ENCODE data around the gene MLPH. TPM values are rescaled to one million over a fixed set of nuclear protein-coding genes. Genes with fewer than 3 reads are reported as not detected.

The MLPH gene
- total and polyA plus RNA-seq, 2 of the 4 experiments (the other 2 are of a cell fraction) = 13.8 to 21.6 TPM

DNA sequence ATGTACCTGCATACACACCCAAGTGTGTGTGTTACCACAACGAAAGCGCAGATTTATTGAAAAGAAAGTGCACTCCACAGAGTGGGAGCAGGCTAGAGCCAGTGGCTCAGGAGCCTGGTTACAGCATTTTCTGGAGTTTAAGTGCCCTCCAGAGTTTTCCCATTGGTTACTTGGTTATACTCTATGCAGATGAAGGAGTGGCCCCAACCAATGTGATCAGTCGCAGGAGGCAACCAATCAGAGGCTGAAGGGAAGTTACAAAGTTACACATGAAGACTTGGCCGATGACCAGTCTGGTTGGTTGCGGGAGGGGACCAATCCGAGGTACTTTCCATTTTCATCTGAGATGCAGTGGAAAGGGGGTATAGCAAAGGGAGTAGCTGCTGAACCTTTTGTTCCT lies 65.9 kb downstream of the MLPH start:
- Histone ChIP-seq H3K36me3 (ENCODE audit: control insufficient read depth, insufficient read depth, low read length) (peaks cover 6% of the 10 kb centered on the region), H3K9ac (ENCODE audit: low read depth, low read length) (no peak overlapping the region), H3K27me3 (ENCODE audit: control insufficient read depth, insufficient read depth, low read length) (no peaks in the 10 kb centered on the region), H3K23ac (ENCODE audit: low read depth, low read length) (no peak overlapping the region), H3K27ac (ENCODE audit: insufficient read depth, low read length) (no peak overlapping the region), H2BK20ac (ENCODE audit: low read depth, low read length) (no peak overlapping the region), H3K4ac (ENCODE audit: low read depth, low read length) (no peak overlapping the region), H2AK9ac (replicated peaks; ENCODE audit: low read depth, low read length, poor library complexity) (no peak overlapping the region), H3K9me3 (ENCODE audit: control insufficient read depth, insufficient read depth, low read length) (peaks cover 6% of the 10 kb centered on the region), H2AFZ (replicated peaks; ENCODE audit: low read length, poor library complexity) (no peak overlapping the region), H2AK5ac (ENCODE audit: low read depth, low read length) (no peak overlapping the region), H2BK5ac (ENCODE audit: low read depth, low read length, poor library complexity, severe bottlenecking) (no peak overlapping the region), H4K8ac (ENCODE audit: low read depth in 2 of 2, low read length in 2 of 2) (no peak overlapping the region), H2BK15ac (ENCODE audit: low read depth, low read length) (no peak overlapping the region), H4K5ac (ENCODE audit: low read depth, low read length) (no peak overlapping the region), H4K91ac (ENCODE audit: insufficient read depth, low read depth, low read length) (no peak overlapping the region), H3K9me1 (ENCODE audit: insufficient read depth, low read length) (no peaks in the 10 kb centered on the region), H3K56ac (ENCODE audit: extremely low read depth, insufficient read depth, low read length) (no peak overlapping the region), H3K14ac (replicated peaks; ENCODE audit: low read depth, low read length) (no peak overlapping the region), H3K4me2 (ENCODE audit: low read depth, low read length) (no peak overlapping the region), H3K18ac (ENCODE audit: low read depth, low read length) (no peak overlapping the region), H4K20me1 (ENCODE audit: insufficient read depth, low read length) (0 out of 2 replicates have a peak, but pooled peaks cover 9% of the 10 kb centered on the region), H3K4me3 (ENCODE audit: insufficient read depth, low read depth, low read length) (no peak overlapping the region), H2BK120ac (ENCODE audit: low read depth, low read length) (no peak overlapping the region), H3K79me1 (ENCODE audit: low read depth in 1 of 2, low read length in 2 of 2) (no peaks in the 10 kb centered on the region), H3K4me1 (ENCODE audit: control insufficient read depth, insufficient read depth, low read length) (peaks cover 8% of the 10 kb centered on the region; the same call in 1 of the 2 replicates)
- ChIA-PET CTCF (no interaction called here), POLR2A (ENCODE audit: unreplicated experiment) (no interaction called here)
- dilution Hi-C loops (cut with HindIII; ENCODE audit: low sequenced_read_pairs, unreplicated experiment) (no loop called here), in situ Hi-C loops (cut with MboI; ENCODE audit: low sequenced_read_pairs) (loop anchor here (25.0 kb wide), 2 partner anchors 1041 to 1216 kb away; a partner anchor contains a TSS), intact Hi-C loops (cut with micrococcal nuclease) (no loop called here)
- ATAC-seq (ENCODE audit: low read depth) = no peak
- no peak for TF ChIP-seq RAD21 (IDR thresholded peaks at IDR 0.05; ENCODE audit: low read length)
- no peak for TF ChIP-seq FOS (IDR thresholded peaks at IDR 0.05; ENCODE audit: low read depth, low read length)
- TF ChIP-seq ELK1 (IDR thresholded peaks at IDR 0.05; ENCODE audit: borderline replicate concordance, low read depth, low read length) = no peak
- no peak for TF ChIP-seq NFE2L2 (IDR thresholded peaks at IDR 0.05; ENCODE audit: low read depth, low read length)
- TF ChIP-seq CEBPB (IDR thresholded peaks at IDR 0.05; ENCODE audit: low read depth, low read length) = no peak
- no peak for TF ChIP-seq MAZ (IDR thresholded peaks at IDR 0.05; ENCODE audit: borderline replicate concordance, low read depth, low read length)
- TF ChIP-seq SMC3 (IDR thresholded peaks at IDR 0.05; ENCODE audit: low read depth, low read length) = no peak
- TF ChIP-seq BHLHE40 (IDR thresholded peaks at IDR 0.05; ENCODE audit: low read depth, low read length) = no peak
- TF ChIP-seq USF2 (IDR thresholded peaks at IDR 0.05; ENCODE audit: low read depth, low read length) = no peak
- TF ChIP-seq RFX5 (IDR thresholded peaks at IDR 0.05; ENCODE audit: low read depth, low read length) = no peak
- TF ChIP-seq, protein P1, sequence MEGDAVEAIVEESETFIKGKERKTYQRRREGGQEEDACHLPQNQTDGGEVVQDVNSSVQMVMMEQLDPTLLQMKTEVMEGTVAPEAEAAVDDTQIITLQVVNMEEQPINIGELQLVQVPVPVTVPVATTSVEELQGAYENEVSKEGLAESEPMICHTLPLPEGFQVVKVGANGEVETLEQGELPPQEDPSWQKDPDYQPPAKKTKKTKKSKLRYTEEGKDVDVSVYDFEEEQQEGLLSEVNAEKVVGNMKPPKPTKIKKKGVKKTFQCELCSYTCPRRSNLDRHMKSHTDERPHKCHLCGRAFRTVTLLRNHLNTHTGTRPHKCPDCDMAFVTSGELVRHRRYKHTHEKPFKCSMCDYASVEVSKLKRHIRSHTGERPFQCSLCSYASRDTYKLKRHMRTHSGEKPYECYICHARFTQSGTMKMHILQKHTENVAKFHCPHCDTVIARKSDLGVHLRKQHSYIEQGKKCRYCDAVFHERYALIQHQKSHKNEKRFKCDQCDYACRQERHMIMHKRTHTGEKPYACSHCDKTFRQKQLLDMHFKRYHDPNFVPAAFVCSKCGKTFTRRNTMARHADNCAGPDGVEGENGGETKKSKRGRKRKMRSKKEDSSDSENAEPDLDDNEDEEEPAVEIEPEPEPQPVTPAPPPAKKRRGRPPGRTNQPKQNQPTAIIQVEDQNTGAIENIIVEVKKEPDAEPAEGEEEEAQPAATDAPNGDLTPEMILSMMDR (conservative IDR thresholded peaks at IDR 0.05; ENCODE audit: low read depth, low read length) = no peak
- no peak for TF ChIP-seq MAFK (IDR thresholded peaks at IDR 0.05; ENCODE audit: low read depth, low read length)
- TF ChIP-seq POLR2A (IDR thresholded peaks at IDR 0.05; ENCODE audit: low read depth, low read length) = no peak
- no peak for TF ChIP-seq MXI1 (IDR thresholded peaks at IDR 0.05; ENCODE audit: borderline replicate concordance, low read depth, low read length)
- no peak for TF ChIP-seq RCOR1 (IDR thresholded peaks at IDR 0.05; ENCODE audit: insufficient replicate concordance, low read length)
- no peak for TF ChIP-seq CHD1 (IDR thresholded peaks at IDR 0.05; ENCODE audit: low read depth, low read length)
- no TSS peak for BruUV-seq (replicated peaks)
- DNase-seq = no peak
- WGBS, 2 experiments (ENCODE audit: extremely low coverage in 2 of 2, insufficient read length in 1 of 2) = 67% methylated on average over 3 of the region's 6 CpGs; no CpG with 5 or more reads in 1 of the 2 experiments

Data from IMR-90 (cell line).